DOHH2 (cell line): Measurements from ENCODE around the gene PAOX.

Experiments used
- H3F3A ChIP-seq: fragments of 200-600 bp; sonication (generic), shearing (Covaris generic); 2 replicates; pipeline ENCODE4 v1.6.0; 2016; ENCODE audit warnings: antibody characterized with exemption, mild to moderate bottlenecking; ENCODE audit not compliant: control insufficient read depth, insufficient read depth
- H3K27ac ChIP-seq: fragments of 200-600 bp; sonication (generic); 2 replicates; pipeline ENCODE4 v1.5.1; 2014; ENCODE audit warnings: low read depth, mild to moderate bottlenecking, low read length, moderate library complexity
- H3K27me3 ChIP-seq: fragments of 200-600 bp; sonication (generic); 2 replicates; pipeline ENCODE4 v1.6.1; 2014; ENCODE audit warnings: mild to moderate bottlenecking, low read length, mixed read lengths; ENCODE audit not compliant: control insufficient read depth
- H3K36me3 ChIP-seq: fragments of 200-600 bp; sonication (generic); 2 replicates; pipeline ENCODE4 v1.6.1; 2014; ENCODE audit warnings: mild to moderate bottlenecking, low read length, moderate library complexity, mixed read lengths; ENCODE audit not compliant: control insufficient read depth
- H3K4me1 ChIP-seq: fragments of 200-600 bp; sonication (generic); 2 replicates; pipeline ENCODE4 v1.6.1; 2014; ENCODE audit warnings: mild to moderate bottlenecking, low read length, mixed read lengths; ENCODE audit not compliant: control insufficient read depth
- H3K4me2 ChIP-seq: fragments of 200-600 bp; sonication (generic); 2 replicates; pipeline ENCODE4 v1.6.0; 2014; ENCODE audit warnings: mild to moderate bottlenecking, low read length, moderate library complexity
- H3K4me3 ChIP-seq: fragments of 200-600 bp; sonication (generic); 2 replicates; pipeline ENCODE4 v1.5.1; 2014; ENCODE audit warnings: mild to moderate bottlenecking, low read length, mixed read lengths
- H3K79me2 ChIP-seq: fragments of 200-600 bp; sonication (generic); 2 replicates; pipeline ENCODE4 v1.6.1; 2014; ENCODE audit warnings: mild to moderate bottlenecking, low read length, mixed read lengths; ENCODE audit not compliant: control insufficient read depth
- H3K9me2 ChIP-seq: fragments of 200-600 bp; sonication (generic); replicated peaks from 2 replicates; pipeline ENCODE4 v1.6.1; 2014; ENCODE audit warnings: mild to moderate bottlenecking, low read length, mixed read lengths; ENCODE audit not compliant: control insufficient read depth
- H3K9me3 ChIP-seq: fragments of 200-600 bp; sonication (generic); 2 replicates; pipeline ENCODE4 v1.6.1; 2014; ENCODE audit warnings: antibody characterized with exemption, low read length, mixed read lengths; ENCODE audit not compliant: control insufficient read depth, insufficient read depth
- H4K20me1 ChIP-seq: fragments of 200-600 bp; sonication (generic); 2 replicates; pipeline ENCODE4 v1.6.0; 2014; ENCODE audit warnings: low read depth, mild to moderate bottlenecking, antibody characterized with exemption, low read length, moderate library complexity; ENCODE audit not compliant: control insufficient read depth, insufficient read depth
- CTCF ChIP-seq: fragments of 200-600 bp; sonication (generic); IDR thresholded peaks from one replicate; pipeline ENCODE4 v1.5.1; 2014; ENCODE audit warnings: antibody characterized with exemption, mild to moderate bottlenecking, low read depth, low read length; ENCODE audit not compliant: poor library complexity, severe bottlenecking
- EZH2phosphoT487 ChIP-seq: fragments of 200-600 bp; sonication (generic); IDR thresholded peaks from 2 replicates; pipeline ENCODE4 v1.6.1; 2017; ENCODE audit warnings: borderline replicate concordance, mild to moderate bottlenecking, antibody characterized with exemption, low read length, moderate library complexity, mixed read lengths

The PAOX gene

GRCh38 chr10:133405272-133405671 is 26.2 kb downstream of the PAOX start:
- Histone ChIP-seq H3K4me3 (peak overlapping the region; percentile 5), H4K20me1 (peaks cover 6% of the 10 kb centered on the region; the same call in 1 of the 2 replicates), H3K4me2 (peak overlapping the region; percentile 34), H3K79me2 (peaks cover 77% of the 10 kb centered on the region), H3K27ac (0 out of 2 replicates have a peak overlapping the region, but pooled peaks have one; percentile 7), H3K27me3 (no peaks in the 10 kb centered on the region), H3F3A (0 out of 2 replicates have a peak, but pooled peaks cover 4% of the 10 kb centered on the region), H3K4me1 (peaks cover 20% of the 10 kb centered on the region), H3K36me3 (peaks cover 89% of the 10 kb centered on the region), H3K9me2 (no peaks in the 10 kb centered on the region), H3K9me3 (peaks cover 4% of the 10 kb centered on the region; the same call in 1 of the 2 replicates)
- TF ChIP-seq EZH2phosphoT487 (no peak), CTCF (no peak)

- TF ChIP-seq EZH2phosphoT487 = no peak
- TF ChIP-seq CTCF = no peak
- H3K36me3 ChIP-seq = peaks cover 89% of the 10 kb centered on the region
- H3K27ac ChIP-seq = 0 out of 2 replicates have a peak overlapping the region, but pooled peaks have one; percentile 7
- H4K20me1 ChIP-seq = peaks cover 6% of the 10 kb centered on the region; the same call in 1 of the 2 replicates
- peaks cover 77% of the 10 kb centered on the region for H3K79me2 ChIP-seq
- peaks cover 20% of the 10 kb centered on the region for H3K4me1 ChIP-seq
- H3K4me2 ChIP-seq = peak overlapping the region; percentile 34
- 0 out of 2 replicates have a peak, but pooled peaks cover 4% of the 10 kb centered on the region for H3F3A ChIP-seq
- no peaks in the 10 kb centered on the region for H3K27me3 ChIP-seq
- H3K4me3 ChIP-seq = peak overlapping the region; percentile 5
- peaks cover 10% of the 10 kb centered on the region; the same call in 1 of the 2 replicates for H3K9me3 ChIP-seq
- no peaks in the 10 kb centered on the region for H3K9me2 ChIP-seq
Observed at GRCh38 chr10:133405844-133406527, 26.9 kb downstream of the PAOX start.

- H3K27me3 ChIP-seq = no peaks in the 10 kb centered on the region
- peaks cover 80% of the 10 kb centered on the region for H3K36me3 ChIP-seq
- no peaks in the 10 kb centered on the region for H4K20me1 ChIP-seq
- TF ChIP-seq EZH2phosphoT487 (no peak), CTCF (no peak)
- H3K4me2 ChIP-seq = no peak overlapping the region
- peaks cover 27% of the 10 kb centered on the region; the same call in 1 of the 2 replicates for H3K9me3 ChIP-seq
- H3K4me1 ChIP-seq = no peaks in the 10 kb centered on the region
- H3K9me2 ChIP-seq = no peaks in the 10 kb centered on the region
- no peaks in the 10 kb centered on the region for H3F3A ChIP-seq
- H3K27ac ChIP-seq = no peak overlapping the region
- H3K4me3 ChIP-seq = no peak overlapping the region
- H3K79me2 ChIP-seq = peaks cover 75% of the 10 kb centered on the region
Observed at GRCh38 chr10:133411523-133412380, 32.7 kb downstream of the PAOX start.
